GM06990 (cell line): ENCODE data around the gene ALS2CL.

Experiments
- DNase-seq: peaks from one replicate; pipeline ENCODE4 v3.0.0-alpha.2; 2011; ENCODE audit not compliant: insufficient read length; ENCODE audit errors: extremely low read depth
- H3K27me3 ChIP-seq: replicated peaks from 2 replicates; pipeline ENCODE4 v1.6.0; 2011; ENCODE audit warnings: low read length; ENCODE audit not compliant: control insufficient read depth, insufficient read depth
- H3K36me3 ChIP-seq: 2 replicates; pipeline ENCODE4 v1.5.1; 2011; ENCODE audit warnings: low read length; ENCODE audit not compliant: control insufficient read depth, insufficient read depth
- H3K4me3 ChIP-seq: replicated peaks from 2 replicates; pipeline ENCODE4 v1.5.1; 2011; ENCODE audit warnings: low read depth, mild to moderate bottlenecking, control low read depth, low read length
- CTCF ChIP-seq: IDR thresholded peaks from 2 replicates; pipeline ENCODE4 v1.5.1; 2011; ENCODE audit warnings: low read length, control low read depth, mild to moderate bottlenecking, inconsistent platforms; ENCODE audit not compliant: insufficient read depth, poor library complexity, severe bottlenecking

Gene ALS2CL

DNA sequence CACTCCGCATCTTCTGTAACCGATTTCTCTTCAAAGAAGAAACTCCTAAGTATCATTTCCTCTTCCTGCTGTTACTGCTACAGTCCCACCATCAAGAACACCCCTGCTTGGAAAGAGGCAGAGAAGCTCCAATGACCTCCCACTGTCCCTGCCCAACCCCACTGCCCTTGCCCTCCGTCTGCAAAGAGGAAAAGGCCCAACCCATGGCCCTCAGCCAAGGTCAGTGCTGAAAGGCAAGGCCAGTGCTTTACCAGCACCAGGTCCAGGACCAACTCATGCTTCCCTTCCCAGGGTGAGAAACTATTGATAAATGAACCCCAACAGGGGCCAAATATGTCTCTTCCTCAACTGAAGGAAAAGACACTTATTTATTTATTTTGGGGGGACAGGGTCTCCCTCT, 58.6 kb downstream of the ALS2CL start:
- DNase-seq: no peak

GRCh38 chr3:46632792-46633191, 60.7 kb downstream of the ALS2CL start:
- Histone ChIP-seq H3K4me3 (no peak overlapping the region), H3K36me3 (no peaks in the 10 kb centered on the region), H3K27me3 (no peaks in the 10 kb centered on the region)
- no peak for DNase-seq
- TF ChIP-seq CTCF: no peak

More for the DNA sequence above, 58.6 kb downstream of the ALS2CL start:
- Histone ChIP-seq H3K36me3 (no peaks in the 10 kb centered on the region), H3K27me3 (no peaks in the 10 kb centered on the region; the same call in 1 of the 2 replicates), H3K4me3 (no peak overlapping the region)
- TF ChIP-seq CTCF: no peak

DNA sequence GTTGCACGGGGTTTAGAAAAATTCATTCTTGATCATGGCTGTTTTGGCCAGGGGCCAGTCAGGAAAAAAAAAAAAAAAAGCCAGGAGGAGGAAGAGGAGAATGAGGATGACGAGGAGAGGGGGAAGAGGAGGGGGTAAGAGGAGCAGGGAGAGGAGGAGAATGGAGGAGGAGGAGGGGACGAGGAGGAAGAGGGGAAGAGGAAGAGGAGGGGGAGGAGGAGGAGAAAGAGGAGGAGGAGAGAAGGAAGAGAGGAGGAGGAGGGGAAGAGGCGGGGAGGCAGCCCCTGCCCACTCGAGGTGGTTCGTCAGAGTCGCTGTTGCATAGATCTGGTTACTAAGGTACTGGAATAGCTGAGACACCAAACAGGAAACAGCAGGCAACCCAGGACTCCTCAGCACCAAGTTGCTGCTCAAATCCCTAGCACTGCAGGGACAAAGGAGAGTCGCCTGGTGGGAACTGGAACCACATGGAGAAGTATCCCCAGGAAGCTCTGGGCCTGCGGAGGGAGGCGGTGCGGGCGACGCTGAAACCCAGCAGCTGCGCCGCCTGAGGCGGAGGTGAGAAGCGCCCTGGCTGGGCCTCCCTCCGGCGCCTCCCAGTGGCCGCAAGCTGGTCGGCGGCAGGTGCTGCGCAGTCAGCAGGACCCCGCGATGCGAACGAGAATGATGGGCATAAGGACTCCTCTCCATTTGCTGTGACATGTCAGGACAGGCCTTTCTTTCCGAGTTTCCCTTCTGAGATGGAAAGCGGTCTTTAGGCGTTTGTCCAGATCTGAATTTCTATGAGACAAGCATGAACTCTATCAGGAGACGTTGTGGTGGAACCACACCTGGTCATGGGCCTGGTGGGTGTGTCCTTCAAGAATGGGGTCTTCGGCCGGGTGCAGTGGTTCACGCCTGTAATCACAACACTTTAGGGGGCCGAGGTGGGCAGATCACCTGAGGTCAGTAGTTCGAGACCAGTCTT, 63.6 kb downstream of the ALS2CL start:
- DNase-seq: peak; percentile 78
- no peaks in the 10 kb centered on the region for H3K36me3 ChIP-seq
- peak; percentile 100 for TF ChIP-seq CTCF
- H3K4me3 ChIP-seq: 0 out of 2 replicates have a peak overlapping the region, but pooled peaks have one; percentile 0
- H3K27me3 ChIP-seq: no peaks in the 10 kb centered on the region

DNA sequence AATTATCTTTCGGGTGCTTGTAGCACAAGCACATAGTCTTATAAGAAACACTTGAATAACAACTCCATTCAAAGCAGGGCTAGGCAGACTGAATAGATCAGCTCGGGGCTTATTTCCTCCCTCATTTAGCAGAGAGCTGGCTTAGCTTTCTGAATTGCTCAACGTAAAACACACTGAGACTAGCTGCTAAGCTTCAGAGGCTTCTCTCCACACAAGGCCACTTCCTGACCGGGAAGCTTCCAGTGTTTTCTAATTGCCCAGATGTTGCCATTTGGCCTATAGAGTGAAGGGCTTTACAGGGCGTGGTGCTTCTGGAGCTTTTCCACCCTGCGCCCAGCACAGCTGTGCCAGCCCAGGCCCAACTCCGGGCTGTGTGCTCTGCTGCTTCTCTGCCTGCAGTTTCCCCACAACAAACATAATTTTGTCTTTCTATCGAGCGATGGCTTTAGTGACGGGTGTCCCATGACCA, 64.5 kb downstream of the ALS2CL start:
- no peak for DNase-seq
- Histone ChIP-seq H3K27me3 (no peaks in the 10 kb centered on the region), H3K36me3 (no peaks in the 10 kb centered on the region), H3K4me3 (no peak overlapping the region)
- no peak for TF ChIP-seq CTCF

- Histone ChIP-seq H3K27me3 (no peaks in the 10 kb centered on the region), H3K4me3 (no peak overlapping the region), H3K36me3 (no peaks in the 10 kb centered on the region)
- DNase-seq: no peak
- no peak for TF ChIP-seq CTCF
Measured at GRCh38 chr3:46627078-46627477, 66.4 kb downstream of the ALS2CL start.
